Urinary bladder (tissue), 4 donors: Measurements from ENCODE around the gene MTMR3. TPM values are rescaled to one million over a fixed set of nuclear protein-coding genes. Genes with fewer than 3 reads are reported as not detected.

Source experiments
- DNase-seq: peaks from one replicate; pipeline ENCODE4 v3.0.0-alpha.2; 2015; ENCODE audit errors: extremely low spot score
- H3K27ac ChIP-seq: one replicate; pipeline ENCODE4 v1.5.1; 2013; ENCODE audit warnings: low read depth, mild to moderate bottlenecking, moderate library complexity
- H3K36me3 ChIP-seq: one replicate; pipeline ENCODE4 v1.6.1; 2013; ENCODE audit warnings: mild to moderate bottlenecking, moderate library complexity; ENCODE audit not compliant: insufficient read depth
- H3K4me1 ChIP-seq: one replicate; pipeline ENCODE4 v1.6.1; 2013; ENCODE audit warnings: mild to moderate bottlenecking, moderate library complexity; ENCODE audit not compliant: insufficient read depth
- H3K4me3 ChIP-seq: one replicate; pipeline ENCODE4 v1.5.1; 2013; ENCODE audit warnings: low read depth, low read length
- WGBS: extraction: QIAGEN DNeasy Blood & Tissue Kit; methylation state at CpG from one replicate; pipeline ENCODE4 v1.1.7; 2013; 5-methylcytosine and 5-hydroxymethylcytosine counted together
- polyA plus RNA-seq: library from polyadenylated mRNA; stranded (reverse); fragments of 200-250 nt; gene quantifications from one replicate; pipeline ENCODE4 v1.2.3, GENCODE V29; 2013
- total RNA-seq: library from RNA; depleted of rRNA; stranded (reverse); fragments of >200 nt; gene quantifications from one replicate; pipeline ENCODE4 v1.2.3, GENCODE V29; 2014
- donor health status: healthy with polysubstance abuse.
- donor health status: healthy.

MTMR3 gene
- total and polyA plus RNA-seq, 2 donors, result 17.8 to 62.7 TPM

DNA sequence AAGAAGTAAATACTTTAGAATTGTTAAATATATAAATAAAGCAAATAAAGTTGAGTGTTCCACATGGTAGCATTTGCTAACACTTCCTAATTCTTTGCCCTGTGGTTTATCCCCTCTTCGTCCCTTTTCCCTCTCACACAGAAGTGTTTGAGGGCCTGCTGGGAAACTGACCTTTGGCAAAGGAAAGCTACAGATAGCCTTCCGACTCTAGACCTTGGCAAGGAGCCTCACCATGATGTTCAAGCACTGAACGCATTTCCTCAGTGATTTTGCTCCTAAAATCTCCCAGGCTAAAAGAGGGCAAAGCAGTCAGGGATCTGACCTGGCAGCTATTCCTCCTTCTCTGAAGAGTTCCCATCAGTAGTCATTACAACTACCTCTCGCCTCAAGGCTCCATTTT is 144.8 kb downstream of the MTMR3 start:
- H3K27ac ChIP-seq, result no peak overlapping the region
- H3K4me1 ChIP-seq, result no peaks in the 10 kb centered on the region
- WGBS, result 74% methylated on average over 4 of the region's 4 CpGs
- H3K4me3 ChIP-seq, result no peak overlapping the region
- no peak for DNase-seq
- no peaks in the 10 kb centered on the region for H3K36me3 ChIP-seq

DNA sequence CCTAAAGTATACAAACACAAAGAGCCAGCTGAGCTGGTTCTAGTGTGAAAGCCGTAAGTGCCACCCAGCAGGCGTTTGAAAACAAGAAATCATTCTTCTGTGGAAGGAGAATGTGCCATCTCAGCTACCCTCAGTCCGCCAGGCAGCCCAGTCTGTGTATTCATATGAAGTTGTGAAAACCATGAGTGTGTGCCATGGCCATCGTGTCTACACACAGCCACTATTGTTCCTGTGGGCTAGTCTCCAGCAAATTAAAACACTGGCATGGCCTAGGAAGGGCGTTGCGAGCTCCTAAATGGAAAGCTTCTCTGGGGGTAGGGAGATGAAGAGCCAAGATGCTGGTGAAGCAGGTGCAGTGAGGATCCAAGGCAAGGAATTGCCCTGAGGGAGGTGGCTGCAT is 145.8 kb downstream of the MTMR3 start:
- Histone ChIP-seq H3K36me3 (no peaks in the 10 kb centered on the region), H3K4me3 (no peak overlapping the region), H3K27ac (no peak overlapping the region), H3K4me1 (no peaks in the 10 kb centered on the region)
- DNase-seq, result no peak
- 91% methylated on average over 6 of the region's 6 CpGs for WGBS

DNA sequence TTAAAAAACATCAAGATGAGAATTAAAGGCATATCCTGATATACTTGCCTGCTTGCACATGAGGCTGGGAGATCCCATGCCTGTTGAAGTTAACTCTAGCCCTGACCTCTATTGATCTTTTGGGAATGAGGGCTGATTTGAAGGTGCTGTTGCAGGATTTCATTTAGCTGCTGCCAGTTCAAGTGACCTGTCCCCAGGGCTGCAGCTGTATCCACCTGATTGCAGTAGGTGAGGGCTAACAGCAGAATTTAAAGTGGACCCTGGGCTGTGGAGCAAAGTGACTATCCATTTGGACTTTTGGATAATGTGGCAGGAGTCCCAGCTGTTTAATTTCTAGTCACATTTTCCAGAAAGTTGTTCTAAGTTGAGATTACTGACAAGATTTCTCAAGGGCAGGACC is 146.5 kb downstream of the MTMR3 start:
- Histone ChIP-seq H3K4me3 (no peak overlapping the region), H3K4me1 (no peaks in the 10 kb centered on the region), H3K27ac (no peak overlapping the region), H3K36me3 (no peaks in the 10 kb centered on the region)
- no peak for DNase-seq

DNA sequence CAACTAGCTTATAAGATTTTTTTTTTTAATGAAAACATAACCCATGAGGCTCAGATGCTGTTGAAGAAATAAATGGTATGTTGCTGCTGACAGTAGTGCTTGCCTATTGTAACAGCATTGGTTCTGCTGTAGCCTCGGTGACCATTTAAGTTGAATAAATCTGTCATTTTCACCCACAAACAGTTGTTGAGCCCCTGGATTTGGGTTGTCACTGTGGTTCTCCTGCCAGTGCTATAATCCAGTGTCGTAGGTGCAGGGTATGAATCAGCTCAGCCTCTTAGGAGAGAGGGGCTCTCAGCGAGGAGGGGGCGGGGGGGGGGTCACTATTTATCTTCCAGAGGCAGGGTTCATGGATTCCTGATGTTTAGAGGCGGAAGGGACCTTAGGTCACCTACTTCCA is 147.4 kb downstream of the MTMR3 start:
- no peak overlapping the region for H3K27ac ChIP-seq
- no peaks in the 10 kb centered on the region for H3K4me1 ChIP-seq
- WGBS, result 68% methylated on average over 5 of the region's 5 CpGs
- no peak for DNase-seq
- H3K4me3 ChIP-seq, result no peak overlapping the region
- H3K36me3 ChIP-seq, result no peaks in the 10 kb centered on the region

DNA sequence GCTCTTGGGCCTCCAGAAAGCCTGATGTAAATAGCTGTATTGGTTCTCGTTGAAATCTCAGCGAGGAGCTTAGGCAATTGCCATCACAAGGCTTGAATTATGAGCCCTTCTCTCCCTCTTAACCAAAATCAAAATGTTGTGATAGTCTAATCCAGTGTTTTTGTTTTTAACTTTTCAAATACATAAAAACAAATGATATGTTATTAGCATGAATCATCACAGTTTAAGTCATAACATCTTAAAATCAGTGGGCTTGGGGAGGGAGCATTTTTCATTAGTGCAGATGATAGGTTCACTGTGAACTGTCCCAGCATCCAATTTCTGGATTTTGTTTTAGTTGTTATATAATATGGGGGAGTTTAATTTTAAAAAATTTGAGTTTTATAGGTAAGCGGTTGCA is 148.4 kb downstream of the MTMR3 start:
- Histone ChIP-seq H3K4me3 (no peak overlapping the region), H3K36me3 (no peaks in the 10 kb centered on the region), H3K27ac (no peak overlapping the region), H3K4me1 (no peaks in the 10 kb centered on the region)
- WGBS, result 78% methylated on average over 3 of the region's 3 CpGs
- no peak for DNase-seq

DNA sequence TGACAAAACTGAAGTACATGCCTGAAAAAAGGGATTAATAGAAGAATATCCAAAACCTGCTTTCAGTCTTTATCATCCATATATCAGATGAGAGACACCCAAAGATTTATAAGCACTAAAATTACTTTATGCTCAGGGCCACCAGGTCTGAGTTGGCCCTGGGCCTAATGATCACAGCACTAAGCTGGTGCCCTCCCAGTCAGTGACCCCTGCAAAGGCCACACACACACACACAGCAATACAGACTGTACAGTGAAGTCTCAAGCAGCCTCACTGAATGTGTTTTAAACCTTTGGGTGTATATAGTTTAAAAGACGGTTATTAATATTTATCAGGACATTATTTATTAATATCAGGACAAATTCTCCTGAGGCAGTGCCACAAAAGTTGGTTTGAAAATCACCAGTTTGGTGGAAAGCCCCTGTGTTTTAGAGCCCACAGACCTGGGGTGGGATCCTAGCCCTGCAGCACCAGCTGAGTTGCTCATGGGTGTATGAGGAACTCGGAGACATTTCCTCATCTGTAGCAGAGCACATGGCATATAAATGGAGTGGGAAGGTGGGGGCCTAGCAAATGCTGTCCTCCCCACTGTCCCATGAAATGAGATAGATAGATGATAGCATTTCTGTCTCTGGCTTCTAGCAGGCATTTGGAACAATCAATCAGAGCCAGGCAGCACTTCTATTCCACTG is 148.9 kb downstream of the MTMR3 start:
- H3K27ac ChIP-seq, result no peak overlapping the region
- no peak for DNase-seq
- H3K4me1 ChIP-seq, result no peaks in the 10 kb centered on the region
- 75% methylated on average over 2 of the region's 2 CpGs for WGBS
- no peaks in the 10 kb centered on the region for H3K36me3 ChIP-seq
- no peak overlapping the region for H3K4me3 ChIP-seq

DNA sequence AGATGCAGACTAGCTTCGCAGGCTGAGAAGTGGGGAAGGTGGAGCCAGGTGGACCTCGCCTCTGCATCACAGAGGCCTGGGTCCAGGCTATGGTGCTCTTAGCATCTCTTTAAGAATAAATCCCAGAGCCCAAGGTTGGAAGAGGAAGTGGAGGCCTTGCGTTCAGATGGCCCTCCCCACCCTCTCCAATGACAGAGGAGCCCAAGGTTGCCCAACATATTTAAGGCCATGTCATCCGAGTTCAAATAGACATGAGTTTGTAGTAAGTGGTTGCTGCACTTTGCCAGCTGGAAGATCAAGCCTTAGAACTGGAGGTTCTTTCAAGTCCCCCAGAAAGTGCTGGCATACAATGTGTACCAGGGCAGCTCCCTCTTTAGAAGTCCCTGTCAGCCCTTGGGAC is 150.2 kb downstream of the MTMR3 start:
- H3K27ac ChIP-seq, result no peak overlapping the region
- H3K4me3 ChIP-seq, result no peak overlapping the region
- WGBS, result 88% methylated on average over 4 of the region's 4 CpGs
- no peak for DNase-seq
- H3K36me3 ChIP-seq, result no peaks in the 10 kb centered on the region
- no peaks in the 10 kb centered on the region for H3K4me1 ChIP-seq

DNA sequence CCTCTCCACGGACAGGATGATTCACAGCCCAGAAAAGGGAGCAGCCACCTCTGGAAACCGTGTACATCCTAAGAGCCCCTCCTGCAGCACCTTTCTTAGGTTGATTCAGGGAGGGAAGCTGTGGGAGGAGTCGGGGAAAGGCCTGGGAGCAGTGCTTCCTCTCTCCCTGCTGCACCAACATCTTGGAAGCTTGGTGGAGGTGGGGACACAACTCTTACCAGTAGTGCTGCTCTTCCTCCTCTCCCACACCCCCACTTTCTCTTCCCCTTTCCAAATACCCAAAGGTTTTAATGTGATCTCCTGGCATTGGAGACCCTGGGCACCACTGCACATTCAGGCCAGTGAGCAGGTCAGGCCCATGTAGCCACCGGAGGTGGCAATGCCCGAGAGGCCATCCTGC is 150.9 kb downstream of the MTMR3 start:
- H3K27ac ChIP-seq, result no peak overlapping the region
- WGBS, result 62% methylated on average over 5 of the region's 5 CpGs
- H3K4me3 ChIP-seq, result no peak overlapping the region
- DNase-seq, result no peak
- no peaks in the 10 kb centered on the region for H3K4me1 ChIP-seq
- H3K36me3 ChIP-seq, result no peaks in the 10 kb centered on the region

DNA sequence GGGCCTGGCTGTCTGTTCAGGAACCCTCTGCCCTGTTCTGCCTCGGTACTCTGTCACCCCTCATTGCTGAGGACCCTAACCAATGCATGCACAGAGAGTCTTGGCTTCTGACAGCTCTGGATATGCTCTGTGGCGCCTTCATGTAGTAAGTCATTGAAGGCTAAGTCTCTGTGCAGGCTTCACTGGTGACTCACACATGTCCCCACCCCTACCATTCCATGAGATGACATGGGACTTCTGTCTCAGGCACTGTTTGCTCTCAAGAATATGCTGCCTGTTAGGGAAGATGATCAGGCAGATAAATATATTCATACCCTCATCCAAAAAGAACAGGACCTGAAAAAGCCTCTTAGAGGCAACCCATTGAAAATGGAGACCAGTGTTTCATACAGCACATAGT is 153.7 kb downstream of the MTMR3 start:
- DNase-seq, result no peak
- no peaks in the 10 kb centered on the region for H3K4me1 ChIP-seq
- no peak overlapping the region for H3K4me3 ChIP-seq
- no peak overlapping the region for H3K27ac ChIP-seq
- no peaks in the 10 kb centered on the region for H3K36me3 ChIP-seq
- WGBS, result 84% methylated on average over 2 of the region's 2 CpGs

DNA sequence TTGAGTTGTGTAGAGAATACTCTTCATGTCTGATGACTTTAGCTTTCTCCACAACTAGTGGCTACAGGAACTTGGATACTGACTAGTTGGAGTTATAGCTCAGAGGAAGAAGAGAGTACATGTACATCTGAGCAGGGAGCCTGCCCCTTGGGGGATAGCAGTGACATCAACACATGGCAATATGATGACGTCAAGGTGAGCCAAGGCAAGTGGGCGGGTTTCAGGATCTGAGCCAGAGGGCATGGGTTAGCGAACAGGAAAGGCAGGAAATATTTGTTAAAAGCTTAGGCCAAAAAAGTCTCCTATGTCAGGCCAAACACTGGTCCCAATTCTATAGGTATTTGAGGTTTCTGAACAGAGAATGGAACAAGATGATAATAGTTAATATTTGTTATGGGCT is 155.2 kb downstream of the MTMR3 start:
- H3K4me1 ChIP-seq, result no peaks in the 10 kb centered on the region
- no peak overlapping the region for H3K4me3 ChIP-seq
- DNase-seq, result peak; percentile 18
- 58% methylated on average over 3 of the region's 3 CpGs for WGBS
- no peaks in the 10 kb centered on the region for H3K36me3 ChIP-seq
- H3K27ac ChIP-seq, result no peak overlapping the region

DNA sequence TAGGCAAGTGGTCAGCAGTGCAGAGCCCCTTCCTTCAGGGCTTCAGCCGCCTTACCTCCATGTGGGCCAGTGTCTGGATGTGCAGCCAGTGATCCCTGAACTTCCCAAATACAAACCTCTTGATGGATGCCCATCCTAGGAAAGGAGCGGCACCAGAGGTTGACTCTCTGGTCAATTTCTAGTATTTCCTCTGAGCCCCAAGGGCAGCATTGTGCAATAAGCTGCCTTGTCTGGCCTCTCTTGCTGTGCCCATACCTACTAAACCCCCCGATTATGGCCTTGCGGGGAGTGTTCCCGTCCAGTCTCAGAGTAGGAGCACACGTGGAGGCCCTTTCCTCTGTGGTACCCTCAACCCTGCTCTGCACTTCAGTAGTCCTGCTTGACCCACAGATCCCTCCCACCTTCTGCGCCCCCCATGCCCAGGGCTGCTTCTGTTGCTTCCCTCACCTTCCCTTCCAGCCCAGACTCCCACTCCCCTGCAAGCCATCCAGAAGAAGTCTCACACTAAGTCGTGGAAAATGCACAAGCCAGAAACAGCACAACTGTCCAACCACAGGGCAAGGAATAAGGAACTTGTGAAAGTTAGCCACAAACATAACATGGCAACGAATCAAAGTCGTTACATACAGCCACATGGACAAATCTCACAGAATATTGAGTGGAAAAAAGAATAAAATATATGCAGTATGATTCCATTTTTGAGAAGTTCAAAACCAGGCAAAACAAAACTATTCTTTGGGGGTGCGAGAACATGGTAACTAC is 157.7 kb downstream of the MTMR3 start:
- no peak overlapping the region for H3K27ac ChIP-seq
- no peaks in the 10 kb centered on the region for H3K4me1 ChIP-seq
- no peak for DNase-seq
- no peaks in the 10 kb centered on the region for H3K36me3 ChIP-seq
- 83% methylated on average over 11 of the region's 11 CpGs for WGBS
- H3K4me3 ChIP-seq, result no peak overlapping the region

DNA sequence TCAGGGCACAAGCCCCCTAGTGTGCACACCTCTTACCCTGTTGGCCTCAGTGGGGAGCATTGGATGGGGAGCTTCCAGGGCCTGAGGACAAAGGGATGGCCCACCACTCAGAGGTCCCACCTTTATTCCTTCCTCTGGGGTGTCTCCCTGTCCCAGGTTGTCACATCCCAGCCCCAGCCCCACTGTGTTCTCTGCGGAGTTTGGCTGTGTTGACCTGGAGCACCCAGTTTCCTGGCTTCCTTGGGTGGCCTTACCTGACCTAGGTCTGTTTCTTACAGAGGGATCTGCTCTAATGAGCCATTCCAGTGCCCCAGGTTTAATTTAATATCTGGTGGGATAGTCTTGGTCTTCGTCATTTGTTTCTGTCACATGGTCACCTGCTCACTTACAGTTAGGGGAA is 158.5 kb downstream of the MTMR3 start:
- WGBS, result 90% methylated on average over 2 of the region's 2 CpGs
- no peak overlapping the region for H3K4me3 ChIP-seq
- H3K27ac ChIP-seq, result no peak overlapping the region
- H3K4me1 ChIP-seq, result no peaks in the 10 kb centered on the region
- DNase-seq, result no peak
- no peaks in the 10 kb centered on the region for H3K36me3 ChIP-seq

DNA sequence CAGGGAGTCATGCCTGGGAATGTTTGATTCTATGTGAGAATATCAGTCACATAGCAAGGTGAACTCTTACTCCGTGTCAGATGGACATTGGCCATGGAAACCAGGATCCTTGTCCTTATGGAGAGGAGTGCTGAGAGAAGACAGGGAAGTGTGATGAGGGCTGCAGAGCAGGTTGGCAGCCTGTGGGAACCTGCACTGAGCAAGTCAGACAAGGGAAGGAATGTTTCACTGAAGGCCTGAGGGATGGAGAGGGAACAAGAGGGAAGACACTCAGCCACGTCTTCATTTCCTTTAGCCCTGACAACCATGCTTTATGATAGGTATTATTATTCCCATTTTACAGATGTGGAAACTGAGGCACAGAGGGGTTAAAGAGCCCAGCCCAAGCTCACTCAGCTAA is 158.9 kb downstream of the MTMR3 start:
- DNase-seq, result no peak
- H3K36me3 ChIP-seq, result no peaks in the 10 kb centered on the region
- H3K4me3 ChIP-seq, result no peak overlapping the region
- H3K27ac ChIP-seq, result no peak overlapping the region
- 93% methylated on average over 2 of the region's 2 CpGs for WGBS
- no peaks in the 10 kb centered on the region for H3K4me1 ChIP-seq

DNA sequence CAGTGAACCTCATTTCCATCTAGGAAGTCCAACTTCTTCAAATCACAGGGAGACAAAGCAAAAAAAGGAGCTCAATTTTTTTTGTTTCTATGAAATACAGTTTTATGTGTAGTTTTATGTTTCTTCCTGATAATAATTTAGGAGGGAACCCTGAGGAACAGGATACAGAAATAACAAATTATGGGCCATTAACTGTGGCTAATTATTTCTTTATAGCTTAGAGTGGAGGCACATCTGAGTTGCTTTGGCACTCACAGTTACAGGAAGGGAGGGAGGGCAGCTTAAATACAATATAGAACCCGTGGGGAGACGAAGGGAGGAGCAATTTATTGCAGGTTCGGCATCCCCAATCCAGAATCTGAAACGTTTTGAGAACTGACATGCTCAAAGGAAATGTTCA is 160.2 kb downstream of the MTMR3 start:
- DNase-seq, result no peak
- Histone ChIP-seq H3K4me3 (no peak overlapping the region), H3K36me3 (no peaks in the 10 kb centered on the region), H3K4me1 (no peaks in the 10 kb centered on the region), H3K27ac (no peak overlapping the region)
- WGBS, result 34% methylated on average over 4 of the region's 4 CpGs
